Neural cell (in vitro differentiated cells): ENCODE results near the gene ANKRD55.

Experiments
- CTCF ChIP-seq: fragments of 450-650 bp; IDR thresholded peaks from 2 replicates; pipeline ENCODE4 v1.5.1; 2014; ENCODE audit warnings: antibody characterized with exemption, mild to moderate bottlenecking, moderate library complexity; ENCODE audit not compliant: poor library complexity, severe bottlenecking
- EP300 ChIP-seq: fragments of 450-650 bp; conservative IDR thresholded peaks from 2 replicates; pipeline ENCODE4 v1.6.1; 2014; ENCODE audit warnings: antibody characterized with exemption, mild to moderate bottlenecking, moderate library complexity; ENCODE audit not compliant: poor library complexity, severe bottlenecking
- EZH2 ChIP-seq: fragments of 200-600, 300-800 bp; shearing (Covaris generic), sonication (generic); IDR thresholded peaks from 2 replicates; pipeline ENCODE4 v1.6.1; 2014; ENCODE audit warnings: antibody characterized with exemption, low read length, borderline replicate concordance, mild to moderate bottlenecking; ENCODE audit not compliant: insufficient read depth, poor library complexity, severe bottlenecking
- MXI1 ChIP-seq: fragments of 450-650 bp; conservative IDR thresholded peaks from 2 replicates; pipeline ENCODE4 v1.6.1; 2014; ENCODE audit warnings: antibody characterized with exemption, mild to moderate bottlenecking; ENCODE audit not compliant: poor library complexity, severe bottlenecking
- POLR2AphosphoS5 ChIP-seq: IDR thresholded peaks from 2 replicates; pipeline ENCODE4 v1.6.1; 2012
- RAD21 ChIP-seq: fragments of 450-650 bp; conservative IDR thresholded peaks from 2 replicates; pipeline ENCODE4 v1.6.1; 2014; ENCODE audit warnings: antibody characterized with exemption, mild to moderate bottlenecking, moderate library complexity
- REST ChIP-seq: IDR thresholded peaks from 2 replicates; pipeline ENCODE4 v1.6.1; 2012; ENCODE audit warnings: borderline replicate concordance
- SMC3 ChIP-seq: fragments of 450-650 bp; conservative IDR thresholded peaks from 2 replicates; pipeline ENCODE4 v1.6.1; 2014; ENCODE audit warnings: antibody characterized with exemption, mild to moderate bottlenecking, moderate library complexity; ENCODE audit not compliant: poor library complexity
- TAF1 ChIP-seq: IDR thresholded peaks from 2 replicates; pipeline ENCODE4 v1.6.1; 2012; ENCODE audit warnings: low read depth

GRCh38 chr5:56055287-56055686, 177.8 kb downstream of the ANKRD55 start:
- TF ChIP-seq CTCF (no peak), TAF1 (no peak), REST (no peak), SMC3 (no peak), POLR2AphosphoS5 (no peak), EZH2 (no peak), RAD21 (no peak), EP300 (no peak), MXI1 (no peak)
